ENCODE measurements around the gene CCDC159.
"Not testable (repeated sequence)": the region's sequence is repeated elsewhere in the genome, so short reads cannot be mapped to it uniquely, and the experiment has no call there.

The CCDC159 gene

DNA sequence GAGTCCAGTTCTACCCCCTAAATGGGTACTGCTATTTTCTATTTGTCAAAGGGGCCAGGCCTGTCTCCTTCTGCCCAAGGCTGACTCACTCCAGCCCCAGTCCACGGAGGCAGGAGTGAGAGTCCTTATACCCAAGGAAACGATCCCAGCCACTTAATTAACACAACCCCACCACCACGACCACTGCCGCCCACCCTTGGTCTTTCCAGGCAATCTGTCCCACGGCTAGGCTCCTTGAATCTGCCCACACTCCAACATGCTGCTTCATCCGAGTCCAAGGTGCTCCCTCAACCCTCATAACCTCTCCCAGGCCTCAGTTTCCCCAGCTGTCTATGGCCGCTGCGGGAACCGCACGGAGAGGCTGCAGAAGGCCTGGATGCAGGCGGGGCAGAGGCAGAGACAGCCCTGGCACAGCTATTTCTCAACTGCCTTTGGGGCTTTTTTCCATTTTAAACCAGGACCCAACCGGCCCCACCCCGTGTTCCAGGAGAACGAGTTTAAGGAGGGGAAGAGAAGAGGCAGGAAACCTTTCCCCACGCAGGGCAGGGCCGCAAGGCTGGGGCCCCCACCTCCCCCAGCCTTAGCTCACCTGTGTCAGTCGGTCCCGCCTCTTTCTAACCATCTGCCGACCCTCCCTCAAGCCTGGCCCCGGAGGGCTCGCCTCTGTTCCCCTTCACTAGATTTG, 7.6 kb upstream of the CCDC159 start:
- no peak for DNase-seq

DNA sequence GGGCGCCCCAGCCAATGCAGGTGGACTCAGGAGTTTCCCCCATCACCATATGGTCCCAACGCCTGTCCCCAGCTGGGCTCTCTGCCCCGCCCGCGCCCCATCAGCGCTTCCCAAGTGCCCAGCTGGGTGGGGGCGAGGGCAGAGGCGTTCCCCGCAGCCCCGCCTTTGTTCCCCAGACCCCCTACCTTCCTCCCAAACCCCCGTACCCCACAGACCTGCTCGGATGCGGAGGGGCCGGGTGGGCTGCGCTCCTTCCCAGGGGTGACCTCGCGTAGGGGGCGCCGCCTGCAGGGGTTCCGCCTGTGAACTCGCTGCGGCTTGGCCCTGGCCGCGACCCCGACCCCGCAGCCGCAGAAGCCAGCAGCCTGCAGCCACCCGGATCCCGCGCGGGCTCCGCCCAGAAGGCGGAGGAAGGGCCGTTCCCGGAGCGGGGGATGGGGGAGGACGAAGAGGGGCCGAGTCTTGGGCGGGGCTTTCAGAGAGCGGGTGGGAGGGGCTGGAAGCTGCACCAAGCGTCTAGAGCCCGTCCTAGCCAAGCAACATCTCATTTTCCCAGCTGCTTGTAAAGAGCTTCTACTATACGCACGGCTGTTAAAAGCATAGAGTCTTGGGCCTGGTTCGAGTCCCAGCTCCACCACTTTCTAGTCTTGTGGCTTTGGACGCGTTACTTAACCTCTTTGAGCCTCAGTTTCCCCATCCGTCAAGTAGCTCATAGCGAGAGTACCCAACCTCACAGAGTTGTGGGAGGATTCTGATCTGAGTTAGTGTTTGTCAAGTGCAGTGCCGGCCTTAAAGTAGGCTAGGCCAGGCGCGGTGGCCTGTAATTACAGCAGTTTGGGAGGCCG, 6.8 kb upstream of the CCDC159 start, which contains the start of gene RAB3D:
RAB3D (minus strand) TSS at position 404 of the 845 bp plus-strand sequence. CDS start 2,258 bp downstream, outside the sequence.
- peak; percentile 59 for DNase-seq

DNA sequence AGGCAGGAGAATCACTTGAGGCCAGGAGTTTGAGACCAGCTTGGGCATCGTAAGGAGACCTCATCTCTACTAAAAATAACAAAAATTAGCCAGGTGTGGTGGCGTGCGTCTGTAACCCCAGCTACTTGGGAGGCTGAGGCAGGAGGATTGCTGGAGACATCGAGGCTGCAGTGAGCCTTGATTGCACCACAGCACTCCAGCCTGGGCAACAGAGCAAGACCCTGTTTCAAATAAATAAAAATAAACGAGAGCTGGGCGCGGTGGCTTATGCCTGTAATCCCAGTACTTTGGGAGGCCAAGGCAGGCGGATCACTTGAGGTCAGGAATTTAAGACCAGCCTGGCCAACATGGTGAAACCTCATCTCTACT, 6.2 kb upstream of the CCDC159 start:
- not testable (repeated sequence) for DNase-seq

DNA sequence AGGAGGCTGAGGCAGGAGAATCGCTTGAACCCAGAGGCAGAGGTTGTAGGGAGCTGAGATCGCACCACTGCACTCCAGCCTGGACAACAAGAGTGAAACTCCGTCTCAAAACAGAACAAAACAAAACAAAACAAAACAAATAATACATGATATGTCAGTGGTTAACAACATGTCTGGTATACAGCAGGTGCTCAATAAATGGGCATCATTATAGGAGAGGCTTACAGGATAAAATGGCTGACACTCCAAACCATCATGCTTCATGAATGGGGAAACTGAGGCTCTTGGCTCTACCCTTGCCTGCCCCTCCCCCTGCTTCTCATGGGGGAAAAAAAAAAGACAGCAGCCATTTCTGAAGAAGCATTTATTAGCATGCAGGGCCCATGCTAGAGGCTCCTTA, 3.9 kb upstream of the CCDC159 start:
- no peak for DNase-seq

DNA sequence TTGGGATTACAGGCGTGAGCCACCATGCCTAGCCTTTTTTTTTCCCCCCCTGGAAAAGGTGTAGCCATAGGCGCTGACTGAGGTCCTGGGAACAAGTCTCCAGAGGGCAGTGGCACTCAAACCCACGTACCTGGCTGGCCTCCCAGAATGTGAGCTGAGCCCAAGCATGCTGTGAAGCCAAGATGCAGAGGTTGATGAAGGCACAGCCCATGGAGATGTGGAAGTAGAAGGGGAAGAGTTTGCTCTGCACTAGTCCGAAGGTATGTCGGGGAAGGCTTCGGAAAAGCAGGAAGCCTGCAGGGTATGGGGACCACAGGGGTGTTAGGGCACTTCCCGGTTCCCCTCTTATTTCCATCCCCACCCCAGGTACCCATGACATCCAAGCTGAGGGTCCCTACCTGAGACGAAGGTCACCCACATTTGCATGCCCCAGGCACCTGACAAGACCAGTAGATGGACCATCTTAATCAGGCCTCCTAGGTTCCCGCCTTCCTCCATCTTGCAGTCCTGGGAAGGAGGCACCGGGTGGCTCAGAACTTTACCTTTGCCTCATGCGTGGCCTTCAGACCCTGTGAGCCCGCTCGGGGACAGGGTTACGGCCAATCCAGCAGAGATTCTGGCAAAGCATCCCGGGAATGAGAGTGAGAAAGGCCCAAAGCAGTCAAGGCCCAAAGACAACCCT, 1.1 kb upstream of the CCDC159 start:
- DNase-seq, result no peak

DNA sequence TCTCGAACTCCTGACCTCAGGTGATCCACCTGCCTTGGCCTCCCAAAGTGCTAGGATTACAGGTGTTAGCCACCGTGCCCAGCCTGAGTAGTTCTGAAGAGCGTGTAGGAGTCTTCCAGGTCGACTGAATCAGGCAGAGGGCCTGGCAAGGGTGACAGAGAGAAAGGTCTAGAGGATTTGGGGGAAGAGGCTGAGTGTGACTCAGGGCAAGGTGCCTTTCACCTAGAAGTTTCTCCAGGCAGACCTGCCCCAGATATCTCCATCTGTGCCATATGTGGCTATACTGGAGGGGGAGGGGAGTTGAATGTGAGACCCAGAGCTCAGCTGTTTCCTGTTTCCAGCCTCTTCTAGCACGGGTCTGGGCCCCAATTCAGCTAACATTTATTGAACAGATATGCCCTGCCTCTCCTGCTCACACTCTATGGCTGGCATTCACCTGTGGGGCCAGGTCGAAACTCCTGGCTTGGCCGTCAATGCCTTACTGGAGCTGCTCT, 1.3 kb downstream of the CCDC159 start:
- DNase-seq, result no peak

DNA sequence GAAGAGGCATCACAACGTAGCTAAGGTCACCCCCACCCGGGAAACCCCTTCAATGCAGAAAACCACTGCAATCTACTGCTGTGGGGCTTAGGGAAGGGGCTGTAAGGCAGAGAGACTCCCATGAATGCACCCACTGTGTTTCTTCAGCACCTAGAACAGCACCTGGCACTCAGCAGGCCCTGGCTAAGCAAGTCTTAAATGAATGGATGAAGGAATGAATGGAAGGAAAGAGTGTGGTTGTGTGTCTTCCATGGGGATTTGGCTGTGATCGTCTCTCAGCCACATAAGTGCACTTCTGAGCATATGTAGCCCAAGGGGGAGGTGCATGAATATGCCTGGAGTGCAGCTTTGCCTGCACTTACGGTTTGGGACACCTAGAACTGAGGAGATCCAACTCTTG, 2.9 kb downstream of the CCDC159 start:
- DNase-seq, result no peak

DNA sequence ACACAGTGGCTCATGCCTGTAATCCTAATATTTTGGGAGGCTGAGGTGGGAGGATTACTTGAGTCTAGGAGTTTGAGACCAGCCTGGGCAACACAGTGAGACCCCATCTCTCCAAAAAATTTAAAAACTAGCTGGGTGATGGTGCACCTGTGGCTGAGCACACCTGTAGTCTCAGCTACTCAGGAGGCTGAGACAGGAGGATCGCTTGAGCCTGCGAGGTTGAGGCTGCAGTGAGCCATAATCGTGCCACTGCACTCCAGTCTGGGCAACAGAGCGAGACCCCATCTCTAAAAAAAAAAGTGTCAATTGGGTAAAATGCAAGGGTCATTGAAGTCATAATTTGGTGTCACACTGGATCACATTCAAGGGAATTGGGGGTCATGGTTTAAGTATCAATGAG, 7.8 kb downstream of the CCDC159 start:
- DNase-seq, result not testable (repeated sequence)

DNA sequence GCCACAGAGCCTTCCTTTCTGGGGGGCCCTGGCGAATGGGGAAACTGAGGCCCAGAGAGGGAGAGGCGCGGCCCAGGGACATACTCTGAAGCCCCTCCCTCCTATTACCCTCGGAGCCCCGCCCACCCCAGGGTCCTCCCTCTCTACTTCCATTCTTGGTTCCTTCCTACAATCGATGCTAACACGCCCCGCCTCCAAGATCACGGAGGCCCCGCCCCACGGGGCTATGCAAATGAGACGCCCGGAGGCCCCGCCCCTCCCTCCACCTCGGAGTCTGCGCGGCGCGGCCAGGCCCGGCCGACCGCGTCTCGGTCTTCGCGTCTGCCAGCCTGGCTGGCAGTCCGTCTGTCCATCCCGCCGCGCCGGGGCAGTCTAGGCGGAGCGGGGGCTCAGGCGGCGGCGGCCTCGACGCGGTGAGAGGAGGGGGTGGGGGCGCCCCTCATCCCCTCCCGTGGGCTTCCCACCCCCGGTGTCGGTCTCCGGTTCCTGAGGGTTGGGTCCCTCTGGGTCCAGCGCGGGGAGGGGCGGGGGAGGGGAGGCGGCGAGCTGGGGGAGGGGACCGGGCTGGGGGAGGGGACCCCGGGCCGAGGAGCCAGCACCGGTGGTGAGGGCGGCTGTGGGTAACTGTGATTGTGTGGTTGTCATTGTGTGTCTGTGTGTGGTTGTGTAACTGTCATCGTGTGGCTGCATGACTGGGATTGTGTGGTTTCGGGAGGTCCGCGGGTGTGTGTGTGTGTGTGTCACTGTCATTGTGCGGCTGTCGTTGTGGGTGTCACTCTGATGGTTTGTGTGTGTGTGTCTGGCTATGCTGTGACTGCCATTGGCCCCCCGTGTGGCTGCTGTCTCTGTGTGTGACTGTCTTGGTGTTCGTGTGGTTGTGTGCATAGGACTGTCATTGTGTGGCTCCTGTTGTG, 9.1 kb downstream of the CCDC159 start, which contains the start of gene PLPPR2:
PLPPR2 (plus strand) TSS at position 273 of the 914 bp plus-strand sequence. CDS start 2,242 bp downstream, outside the sequence.
- peak; percentile 77 for DNase-seq

DNA sequence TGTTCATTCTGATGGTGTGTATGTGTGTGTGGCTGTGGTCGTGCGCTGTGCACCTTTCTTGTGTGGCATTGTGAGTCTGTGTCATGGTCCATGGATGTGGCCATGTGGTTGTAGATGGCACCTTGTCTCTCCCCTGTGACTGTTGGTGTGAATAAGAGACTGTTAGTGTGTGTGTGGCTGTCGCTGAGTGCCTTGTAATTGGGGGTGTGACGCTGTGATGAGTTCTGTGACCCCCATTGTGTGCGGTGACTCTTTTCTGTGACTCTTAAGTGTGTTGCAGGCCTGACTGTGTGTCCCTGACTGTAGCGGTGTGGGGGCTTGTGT, 9.7 kb downstream of the CCDC159 start:
- no peak for DNase-seq

DNA sequence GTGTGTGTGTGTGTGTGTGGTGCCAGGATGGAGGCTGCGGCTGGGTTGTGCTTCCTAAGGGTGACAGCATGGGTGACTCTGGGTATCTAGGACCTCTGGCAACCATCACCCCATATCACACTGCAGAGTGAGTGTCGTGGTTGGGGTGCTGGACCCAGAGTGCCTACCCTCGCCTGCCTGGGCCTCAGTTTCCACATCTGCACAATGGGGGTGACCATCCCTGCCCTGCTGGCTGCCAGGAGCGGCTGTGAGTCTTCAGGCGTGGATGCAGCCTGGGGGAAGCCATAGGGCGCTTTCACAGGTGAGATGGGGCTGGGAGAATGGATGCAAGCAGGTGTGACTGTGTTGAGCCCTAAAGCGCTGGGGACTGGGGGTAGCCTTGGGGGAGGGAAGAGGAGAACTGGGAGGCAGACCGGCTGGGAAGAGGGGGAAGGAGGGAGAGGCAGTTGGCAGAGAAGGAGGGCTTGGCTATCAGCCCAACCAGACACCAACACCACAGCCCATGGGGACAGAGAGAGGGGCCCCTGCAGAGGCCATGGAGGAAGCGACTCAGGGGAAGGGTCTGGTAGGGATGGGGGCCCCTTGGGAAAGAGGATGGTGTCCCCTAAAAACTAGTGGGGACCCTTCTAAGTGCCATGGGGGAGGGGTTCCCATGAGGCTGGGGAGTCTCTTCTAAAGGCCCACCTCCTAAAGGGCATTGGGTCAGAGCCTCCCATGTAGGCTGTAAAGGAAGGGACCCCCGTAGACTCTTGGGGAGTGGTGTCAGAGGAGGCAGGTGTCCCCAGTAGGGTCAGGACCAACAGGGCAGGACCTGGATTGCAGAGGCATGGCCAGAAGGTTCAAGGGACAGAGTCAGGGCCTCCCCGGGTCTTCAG, 10.6 kb downstream of the CCDC159 start:
- no peak for DNase-seq

DNA sequence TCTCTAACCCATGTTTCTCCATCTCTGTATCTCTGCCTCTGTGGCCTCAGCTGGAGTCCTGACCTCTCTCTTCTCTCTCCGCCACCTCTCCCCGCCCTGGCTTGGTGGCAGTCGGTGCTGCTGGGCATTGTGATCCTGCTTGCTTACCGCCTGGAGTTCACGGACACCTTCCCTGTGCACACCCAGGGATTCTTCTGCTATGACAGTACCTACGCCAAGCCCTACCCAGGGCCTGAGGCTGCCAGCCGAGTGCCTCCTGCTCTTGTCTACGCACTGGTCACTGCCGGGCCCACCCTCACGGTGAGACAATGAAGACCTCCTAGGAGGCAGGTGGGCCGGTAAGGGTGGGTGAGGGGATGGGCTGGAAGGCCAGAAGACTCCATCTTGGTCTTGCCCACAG, 13.1 kb downstream of the CCDC159 start:
- DNase-seq, result no peak

DNA sequence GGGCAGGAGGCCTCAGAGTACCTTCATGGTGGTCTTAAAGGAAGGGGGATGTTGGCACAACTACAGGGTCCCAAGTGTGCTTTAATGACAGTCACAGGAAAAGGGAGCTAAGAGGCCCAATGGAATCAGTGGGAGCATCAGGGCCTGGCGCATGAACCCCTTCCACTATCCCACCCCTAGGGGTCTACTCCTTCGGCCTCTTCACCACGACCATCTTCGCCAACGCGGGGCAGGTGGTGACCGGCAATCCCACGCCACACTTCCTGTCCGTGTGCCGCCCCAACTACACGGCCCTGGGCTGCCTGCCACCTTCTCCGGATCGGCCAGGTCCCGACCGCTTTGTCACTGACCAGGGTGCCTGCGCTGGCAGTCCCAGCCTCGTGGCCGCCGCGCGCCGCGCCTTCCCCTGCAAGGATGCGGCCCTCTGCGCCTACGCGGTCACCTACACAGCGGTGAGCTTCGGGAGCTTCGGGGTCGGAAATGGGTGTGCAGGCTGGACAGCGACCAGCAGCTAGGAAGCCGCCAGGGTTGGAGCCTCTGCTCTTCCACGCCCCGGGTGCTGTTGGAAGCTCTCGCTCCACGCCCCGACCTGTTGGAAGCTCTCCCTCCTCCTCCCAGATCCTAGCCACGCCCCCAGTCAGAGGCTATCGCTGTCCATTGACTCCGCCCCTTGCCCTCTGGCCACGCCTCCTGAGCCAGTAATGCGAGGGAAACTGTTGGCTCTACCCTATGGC, 14.9 kb downstream of the CCDC159 start:
- no peak for DNase-seq

DNA sequence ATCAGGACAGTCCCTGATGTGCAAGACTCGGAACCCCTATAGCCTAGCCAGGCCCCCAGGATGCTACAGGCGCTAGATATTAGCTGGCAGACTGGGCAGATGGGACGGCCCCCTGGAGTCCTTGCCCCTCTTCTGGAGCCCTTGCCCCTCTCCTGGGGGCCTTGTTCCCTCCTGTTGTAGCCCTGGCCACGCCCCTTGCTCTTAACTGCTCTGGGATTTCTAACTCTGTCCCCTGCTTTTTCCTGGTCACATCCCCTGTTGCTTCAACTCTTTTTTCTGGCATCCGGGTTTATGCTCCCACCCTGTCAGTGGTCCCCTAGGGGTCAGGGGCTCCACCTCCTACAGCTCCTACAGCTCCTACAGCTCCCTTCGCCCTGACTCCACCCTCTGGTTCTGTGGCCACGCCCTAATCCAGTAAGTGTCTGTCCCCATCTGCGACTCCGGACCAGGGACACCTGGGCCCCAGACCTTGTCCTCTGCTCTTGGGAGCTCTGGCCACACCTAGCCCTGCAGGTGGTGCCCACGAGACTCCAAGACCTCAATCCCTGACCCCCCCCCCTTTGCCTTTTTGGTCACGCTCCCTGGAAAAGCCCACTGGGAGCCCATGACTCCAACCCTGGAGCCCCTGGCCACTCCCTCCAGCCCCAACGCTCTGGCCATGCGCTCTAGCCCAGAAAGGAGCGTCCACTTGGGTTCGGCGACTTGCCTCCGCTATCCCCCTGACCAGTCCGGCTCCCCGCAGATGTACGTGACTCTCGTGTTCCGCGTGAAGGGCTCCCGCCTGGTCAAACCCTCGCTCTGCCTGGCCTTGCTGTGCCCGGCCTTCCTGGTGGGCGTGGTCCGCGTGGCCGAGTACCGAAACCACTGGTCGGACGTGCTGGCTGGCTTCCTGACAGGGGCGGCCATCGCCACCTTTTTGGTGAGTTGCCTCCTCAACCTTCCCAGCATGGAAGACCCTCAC, 15.7 kb downstream of the CCDC159 start:
- no peak for DNase-seq

DNA sequence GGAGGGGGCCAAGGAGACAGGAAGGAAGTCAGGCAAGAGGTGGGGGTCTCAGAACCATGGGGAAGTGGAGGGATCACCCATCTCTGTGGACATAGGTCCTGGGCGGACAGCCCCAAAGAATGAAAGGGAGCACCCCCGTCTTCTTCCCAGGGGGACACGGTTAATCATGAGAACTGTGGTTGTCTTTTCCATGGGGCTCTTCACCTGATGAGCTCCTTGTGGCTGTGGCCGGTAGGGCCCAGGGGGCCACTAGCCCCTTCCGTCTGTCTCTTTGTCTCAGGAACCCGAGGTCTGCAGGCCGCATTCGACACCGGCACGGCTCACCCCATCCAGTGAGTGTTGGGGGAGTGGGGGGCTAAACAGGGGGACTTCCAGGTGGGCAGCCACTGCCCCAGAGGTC, 17.6 kb downstream of the CCDC159 start:
- no peak for DNase-seq

DNA sequence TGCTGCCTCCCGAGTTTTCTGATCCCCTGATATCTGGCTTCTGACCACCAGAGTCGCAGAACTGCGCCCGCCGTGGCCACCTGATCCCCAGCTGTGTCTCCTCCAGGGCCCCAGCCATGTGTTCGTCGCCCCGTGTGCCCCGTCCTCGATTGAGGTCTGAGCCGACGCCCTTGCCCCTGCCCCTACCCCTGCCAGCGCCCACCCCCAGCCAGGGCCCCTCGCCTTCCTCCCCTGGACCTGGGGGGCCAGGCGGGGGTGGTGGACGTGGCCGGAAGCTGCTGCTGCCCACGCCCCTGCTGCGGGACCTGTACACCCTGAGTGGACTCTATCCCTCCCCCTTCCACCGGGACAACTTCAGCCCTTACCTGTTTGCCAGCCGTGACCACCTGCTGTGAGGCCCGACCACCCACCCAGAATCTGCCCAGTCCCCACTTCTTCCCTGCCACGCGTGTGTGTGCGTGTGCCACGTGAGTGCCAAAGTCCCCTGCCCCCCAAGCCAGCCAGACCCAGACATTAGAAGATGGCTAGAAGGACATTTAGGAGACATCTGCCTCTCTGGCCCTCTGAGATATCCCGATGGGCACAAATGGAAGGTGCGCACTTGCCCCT, 18.1 kb downstream of the CCDC159 start:
- no peak for DNase-seq

DNA sequence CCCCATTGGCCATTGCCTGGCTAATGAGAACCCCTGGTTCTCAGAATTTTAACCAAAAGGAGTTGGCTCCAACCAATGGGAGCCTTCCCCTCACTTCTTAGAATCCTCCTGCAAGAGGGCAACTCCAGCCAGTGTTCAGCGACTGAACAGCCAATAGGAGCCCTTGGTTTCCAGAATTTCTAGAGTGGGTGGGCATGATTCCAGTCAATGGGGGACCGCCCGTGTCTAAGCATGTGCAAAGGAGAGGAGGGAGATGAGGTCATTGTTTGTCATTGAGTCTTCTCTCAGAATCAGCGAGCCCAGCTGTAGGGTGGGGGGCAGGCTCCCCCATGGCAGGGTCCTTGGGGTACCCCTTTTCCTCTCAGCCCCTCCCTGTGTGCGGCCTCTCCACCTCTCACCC, 18.6 kb downstream of the CCDC159 start:
- no peak for DNase-seq

DNA sequence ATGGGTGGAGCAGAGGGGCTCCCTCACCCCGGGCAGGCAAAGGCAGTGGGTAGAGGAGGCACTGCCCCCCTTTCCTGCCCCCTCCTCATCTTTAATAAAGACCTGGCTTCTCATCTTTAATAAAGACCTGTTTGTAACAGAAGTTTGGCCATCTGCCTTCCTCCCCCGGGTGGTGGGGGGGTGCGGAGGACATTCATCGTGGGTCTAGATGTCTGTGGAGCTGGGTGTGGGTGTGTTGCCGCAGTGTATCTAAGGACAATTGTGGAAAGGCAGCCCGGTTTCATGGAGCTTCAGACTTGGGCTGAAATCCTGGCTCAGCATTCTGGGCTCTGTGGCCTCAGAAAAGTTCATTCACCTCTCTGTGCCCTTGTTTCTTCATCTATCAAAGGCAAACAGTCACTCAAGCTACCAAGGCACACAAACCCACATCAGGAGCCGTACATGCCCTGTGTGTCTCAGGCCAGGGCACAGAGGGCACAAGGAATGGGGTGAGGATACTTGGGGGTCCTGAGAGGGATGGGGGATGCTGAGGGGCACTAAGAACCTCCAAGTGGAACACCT, 19.3 kb downstream of the CCDC159 start:
- no peak for DNase-seq

DNA sequence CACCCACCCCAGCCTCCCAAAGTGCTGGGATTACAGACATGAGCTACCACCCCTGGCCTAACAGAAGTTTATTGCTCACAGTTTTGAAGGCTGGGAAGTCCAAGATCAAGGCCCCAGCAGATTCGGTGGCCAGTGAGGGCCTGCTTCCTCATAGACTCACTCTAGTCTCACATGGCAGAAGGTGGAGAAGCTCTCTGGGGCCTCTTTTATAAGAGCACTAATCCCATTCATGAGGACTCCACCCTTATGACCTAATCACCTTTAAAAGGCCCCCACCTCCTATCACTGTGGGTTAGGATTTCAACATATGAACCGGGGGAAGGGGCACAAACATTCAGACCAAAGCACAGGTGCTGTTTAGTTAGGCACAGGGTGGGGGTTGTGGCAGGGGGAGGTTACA, 21.2 kb downstream of the CCDC159 start:
- no peak for DNase-seq
